Karpas-422 (cell line): Measurements from ENCODE around the gene PIK3R1. TPM values are rescaled to one million over a fixed set of nuclear protein-coding genes. Genes with fewer than 3 reads are reported as not detected.

Experiments
- DNase-seq: peaks from one replicate; pipeline ENCODE4 v3.0.0-alpha.2; 2015
- H2AFZ ChIP-seq: fragments of 200-600 bp; sonication (generic); 2 replicates; pipeline ENCODE4 v1.6.1; 2014; ENCODE audit warnings: antibody characterized with exemption, low read length, mixed read lengths
- H3K27ac ChIP-seq: fragments of 200-600 bp; sonication (generic); 2 replicates; pipeline ENCODE4 v1.5.1; 2014; ENCODE audit warnings: mild to moderate bottlenecking, low read length, moderate library complexity
- H3K27me3 ChIP-seq: fragments of 200-600 bp; sonication (generic); 2 replicates; pipeline ENCODE4 v1.6.1; 2014; ENCODE audit warnings: low read length, mixed read lengths
- H3K36me3 ChIP-seq: fragments of 200-600 bp; sonication (generic); 2 replicates; pipeline ENCODE4 v1.6.1; 2014; ENCODE audit warnings: low read length, mixed read lengths; ENCODE audit not compliant: insufficient read depth
- H3K4me1 ChIP-seq: fragments of 200-600 bp; sonication (generic); 2 replicates; pipeline ENCODE4 v1.6.1; 2014; ENCODE audit warnings: mild to moderate bottlenecking, low read length, mixed read lengths
- H3K4me2 ChIP-seq: fragments of 200-600 bp; sonication (generic); 2 replicates; pipeline ENCODE4 v1.6.1; 2014; ENCODE audit warnings: low read length, low read depth, mild to moderate bottlenecking; ENCODE audit not compliant: poor library complexity, severe bottlenecking
- H3K4me3 ChIP-seq: fragments of 200-600 bp; sonication (generic); 2 replicates; pipeline ENCODE4 v1.5.1; 2014; ENCODE audit warnings: mild to moderate bottlenecking, antibody characterized with exemption, low read length, mixed read lengths
- H3K79me2 ChIP-seq: fragments of 200-600 bp; sonication (generic); 2 replicates; pipeline ENCODE4 v1.6.1; 2014; ENCODE audit warnings: mild to moderate bottlenecking, low read length, mixed read lengths
- H3K9ac ChIP-seq: fragments of 200-600 bp; sonication (generic); 2 replicates; pipeline ENCODE4 v1.6.0; 2014; ENCODE audit warnings: low read length
- H3K9me2 ChIP-seq: fragments of 200-600 bp; sonication (generic), shearing (Covaris generic); replicated peaks from 2 replicates; pipeline ENCODE4 v1.6.0; 2014; ENCODE audit warnings: mild to moderate bottlenecking, low read length, moderate library complexity; ENCODE audit not compliant: insufficient read depth
- H3K9me3 ChIP-seq: fragments of 300-700, 200-600 bp; sonication (generic); 2 replicates; pipeline ENCODE4 v1.6.1; 2014; ENCODE audit warnings: low read length, mixed read lengths
- H4K20me1 ChIP-seq: fragments of 200-600 bp; sonication (generic); 2 replicates; pipeline ENCODE4 v1.6.1; 2014; ENCODE audit warnings: mild to moderate bottlenecking, antibody characterized with exemption, low read length, low read depth; ENCODE audit not compliant: insufficient read depth
- total RNA-seq: library from RNA; depleted of rRNA; stranded (reverse); fragments of >200 nt; shearing (Covaris generic); gene quantifications from 2 replicates; pipeline ENCODE4 v1.2.3, GENCODE V29; 2014; ENCODE audit warnings: low replicate concordance

PIK3R1 gene
- total RNA-seq, 1 experiment from 2014 or later, result 24.0 TPM

GRCh38 chr5:68303038-68303738 is 87.6 kb downstream of the PIK3R1 start:
- H3K4me1 ChIP-seq, result no peaks in the 10 kb centered on the region
- no peak overlapping the region for H3K27ac ChIP-seq
- H3K9me2 ChIP-seq, result no peaks in the 10 kb centered on the region
- H2AFZ ChIP-seq, result no peak overlapping the region
- no peak overlapping the region for H3K4me3 ChIP-seq
- no peak for DNase-seq
- no peaks in the 10 kb centered on the region for H4K20me1 ChIP-seq
- H3K36me3 ChIP-seq, result peaks cover 9% of the 10 kb centered on the region; the same call in 1 of the 2 replicates
- no peaks in the 10 kb centered on the region for H3K9me3 ChIP-seq
- no peak overlapping the region for H3K9ac ChIP-seq
- H3K27me3 ChIP-seq, result no peaks in the 10 kb centered on the region
- no peaks in the 10 kb centered on the region for H3K79me2 ChIP-seq
- H3K4me2 ChIP-seq, result no peak overlapping the region

- no peak overlapping the region for H3K9ac ChIP-seq
- H3K36me3 ChIP-seq, result peaks cover 9% of the 10 kb centered on the region; the same call in 1 of the 2 replicates
- no peaks in the 10 kb centered on the region for H3K9me3 ChIP-seq
- H4K20me1 ChIP-seq, result no peaks in the 10 kb centered on the region
- H3K27ac ChIP-seq, result no peak overlapping the region
- no peak overlapping the region for H2AFZ ChIP-seq
- H3K79me2 ChIP-seq, result no peaks in the 10 kb centered on the region
- no peaks in the 10 kb centered on the region for H3K4me1 ChIP-seq
- DNase-seq, result no peak
- H3K9me2 ChIP-seq, result no peaks in the 10 kb centered on the region
- no peaks in the 10 kb centered on the region for H3K27me3 ChIP-seq
- no peak overlapping the region for H3K4me3 ChIP-seq
- H3K4me2 ChIP-seq, result no peak overlapping the region
These were observed 88.3 kb downstream of the PIK3R1 start for GRCh38 chr5:68303754-68304420.

GRCh38 chr5:68304421-68305052 is 89.0 kb downstream of the PIK3R1 start:
- H3K4me3 ChIP-seq, result no peak overlapping the region
- no peaks in the 10 kb centered on the region for H3K9me2 ChIP-seq
- no peak for DNase-seq
- H4K20me1 ChIP-seq, result no peaks in the 10 kb centered on the region
- H3K27me3 ChIP-seq, result no peaks in the 10 kb centered on the region
- H2AFZ ChIP-seq, result no peak overlapping the region
- H3K9me3 ChIP-seq, result no peaks in the 10 kb centered on the region
- no peak overlapping the region for H3K4me2 ChIP-seq
- H3K36me3 ChIP-seq, result peaks cover 7% of the 10 kb centered on the region; the same call in 1 of the 2 replicates
- H3K27ac ChIP-seq, result no peak overlapping the region
- no peaks in the 10 kb centered on the region for H3K4me1 ChIP-seq
- no peak overlapping the region for H3K9ac ChIP-seq
- H3K79me2 ChIP-seq, result no peaks in the 10 kb centered on the region

GRCh38 chr5:68305223-68305870 is 89.8 kb downstream of the PIK3R1 start:
- H3K9me3 ChIP-seq, result no peaks in the 10 kb centered on the region
- no peak overlapping the region for H3K4me2 ChIP-seq
- no peak overlapping the region for H2AFZ ChIP-seq
- no peaks in the 10 kb centered on the region for H3K4me1 ChIP-seq
- no peak overlapping the region for H3K27ac ChIP-seq
- DNase-seq, result no peak
- H3K79me2 ChIP-seq, result no peaks in the 10 kb centered on the region
- H4K20me1 ChIP-seq, result no peaks in the 10 kb centered on the region
- no peaks in the 10 kb centered on the region for H3K27me3 ChIP-seq
- no peak overlapping the region for H3K4me3 ChIP-seq
- 0 out of 2 replicates have a peak, but pooled peaks cover under 1% of the 10 kb centered on the region for H3K36me3 ChIP-seq
- H3K9me2 ChIP-seq, result no peaks in the 10 kb centered on the region
- no peak overlapping the region for H3K9ac ChIP-seq

GRCh38 chr5:68306361-68307014 is 90.9 kb downstream of the PIK3R1 start:
- Histone ChIP-seq H4K20me1 (no peaks in the 10 kb centered on the region), H3K9me3 (no peaks in the 10 kb centered on the region), H3K27ac (no peak overlapping the region), H3K9me2 (no peaks in the 10 kb centered on the region), H3K4me2 (no peak overlapping the region), H3K27me3 (no peaks in the 10 kb centered on the region), H3K4me3 (no peak overlapping the region), H2AFZ (no peak overlapping the region), H3K4me1 (no peaks in the 10 kb centered on the region), H3K9ac (no peak overlapping the region), H3K36me3 (no peaks in the 10 kb centered on the region), H3K79me2 (no peaks in the 10 kb centered on the region)
- no peak for DNase-seq

- no peaks in the 10 kb centered on the region for H3K9me2 ChIP-seq
- no peaks in the 10 kb centered on the region for H3K79me2 ChIP-seq
- H3K4me1 ChIP-seq, result no peaks in the 10 kb centered on the region
- no peaks in the 10 kb centered on the region for H3K9me3 ChIP-seq
- H3K9ac ChIP-seq, result no peak overlapping the region
- no peaks in the 10 kb centered on the region for H4K20me1 ChIP-seq
- no peak overlapping the region for H3K27ac ChIP-seq
- H3K27me3 ChIP-seq, result no peaks in the 10 kb centered on the region
- no peaks in the 10 kb centered on the region for H3K36me3 ChIP-seq
- no peak overlapping the region for H3K4me3 ChIP-seq
- H3K4me2 ChIP-seq, result no peak overlapping the region
- H2AFZ ChIP-seq, result no peak overlapping the region
- DNase-seq, result no peak
These were observed 97.8 kb downstream of the PIK3R1 start for GRCh38 chr5:68313336-68313735.

GRCh38 chr5:68314465-68314864 is 98.9 kb downstream of the PIK3R1 start:
- H2AFZ ChIP-seq, result no peak overlapping the region
- H3K9me3 ChIP-seq, result no peaks in the 10 kb centered on the region
- no peak for DNase-seq
- no peak overlapping the region for H3K4me3 ChIP-seq
- H3K4me2 ChIP-seq, result no peak overlapping the region
- no peaks in the 10 kb centered on the region for H3K4me1 ChIP-seq
- no peaks in the 10 kb centered on the region for H3K27me3 ChIP-seq
- no peak overlapping the region for H3K27ac ChIP-seq
- no peaks in the 10 kb centered on the region for H3K79me2 ChIP-seq
- no peaks in the 10 kb centered on the region for H3K9me2 ChIP-seq
- no peak overlapping the region for H3K9ac ChIP-seq
- H4K20me1 ChIP-seq, result no peaks in the 10 kb centered on the region
- H3K36me3 ChIP-seq, result no peaks in the 10 kb centered on the region
